GM23338 (cell line): ENCODE results near the gene CTBP2. TPM values are rescaled to one million over a fixed set of nuclear protein-coding genes. Genes with fewer than 3 reads are reported as not detected.
A peak's percentile ranks its signal among the peaks of the same experiment; 100 is the strongest.

ENCODE experiments used
- ATAC-seq: fragments of 200-7000 bp; cut with Tn5 transposase; 3 replicates; pipeline ENCODE4 v1.9.1; 2020
- DNase-seq: peaks from one replicate; pipeline ENCODE4 v3.0.0-alpha.2; 2015; ENCODE audit warnings: low spot score
- H2AFZ ChIP-seq: fragments of 200-600 bp; sonication (generic); 2 replicates; pipeline ENCODE4 v1.8.0; 2016; ENCODE audit warnings: antibody characterized with exemption, mild to moderate bottlenecking, moderate library complexity
- H3F3A ChIP-seq: fragments of 200-600 bp; sonication (generic); replicated peaks from 2 replicates; pipeline ENCODE4 v1.8.0; 2017; ENCODE audit warnings: antibody characterized with exemption, mixed run types, low read depth
- H3K27ac ChIP-seq: fragments of 200-600 bp; sonication (generic); 2 replicates; pipeline ENCODE4 v1.6.1; 2016; ENCODE audit warnings: low read depth
- H3K27me3 ChIP-seq: fragments of 200-600 bp; sonication (generic); 2 replicates; pipeline ENCODE4 v1.8.0; 2016; ENCODE audit warnings: mild to moderate bottlenecking, mixed run types, moderate library complexity; ENCODE audit not compliant: insufficient read depth
- H3K36me3 ChIP-seq: fragments of 200-600 bp; sonication (generic); 2 replicates; pipeline ENCODE4 v1.8.0; 2016; ENCODE audit warnings: mild to moderate bottlenecking; ENCODE audit not compliant: insufficient read depth
- H3K4me1 ChIP-seq: fragments of 200-600 bp; sonication (generic); 2 replicates; pipeline ENCODE4 v1.8.0; 2016; ENCODE audit warnings: mild to moderate bottlenecking, moderate library complexity; ENCODE audit not compliant: insufficient read depth
- H3K4me2 ChIP-seq: fragments of 200-600 bp; sonication (generic); 2 replicates; pipeline ENCODE4 v1.7.1; 2017; ENCODE audit warnings: mixed run types
- H3K4me3 ChIP-seq: fragments of 200-600 bp; sonication (generic); 2 replicates; pipeline ENCODE4 v1.6.1; 2016; ENCODE audit warnings: mixed run types
- H3K79me2 ChIP-seq: fragments of 200-600 bp; sonication (generic); replicated peaks from 2 replicates; pipeline ENCODE4 v1.8.0; 2017; ENCODE audit warnings: mild to moderate bottlenecking; ENCODE audit not compliant: insufficient read depth
- H3K9me2 ChIP-seq: fragments of 200-600 bp; sonication (generic); 2 replicates; pipeline ENCODE4 v1.8.0; 2017; ENCODE audit not compliant: insufficient read depth
- H4K20me1 ChIP-seq: fragments of 200-600 bp; sonication (generic); replicated peaks from 2 replicates; pipeline ENCODE4 v1.8.0; 2017; ENCODE audit warnings: mild to moderate bottlenecking; ENCODE audit not compliant: insufficient read depth
- H3K27ac Mint-ChIP-seq: 2 replicates; pipeline ENCODE4 v1.8.0; 2020; ENCODE audit warnings: inconsistent platforms, mild to moderate bottlenecking, moderate library complexity, mixed read lengths
- H3K27me3 Mint-ChIP-seq: 3 replicates; pipeline ENCODE4 v1.8.0; 2022; ENCODE audit warnings: low read depth, mild to moderate bottlenecking, moderate library complexity, mixed read lengths, inconsistent platforms; ENCODE audit not compliant: insufficient read depth, poor library complexity
- H3K36me3 Mint-ChIP-seq: 3 replicates; pipeline ENCODE4 v1.8.0; 2021; ENCODE audit warnings: low read depth, mild to moderate bottlenecking, inconsistent platforms, moderate library complexity, mixed read lengths
- H3K4me1 Mint-ChIP-seq: 3 replicates; pipeline ENCODE4 v1.8.0; 2020; ENCODE audit warnings: mild to moderate bottlenecking, inconsistent platforms, mixed read lengths
- H3K4me3 Mint-ChIP-seq: 3 replicates; pipeline ENCODE4 v1.8.0; 2021; ENCODE audit warnings: moderate library complexity, mild to moderate bottlenecking, inconsistent platforms, mixed read lengths
- H3K9me3 Mint-ChIP-seq: 3 replicates; pipeline ENCODE4 v1.8.0; 2020; ENCODE audit warnings: moderate library complexity, mild to moderate bottlenecking, inconsistent platforms, mixed read lengths
- CREB1 ChIP-seq: fragments of 250-450 bp; sonication (Bioruptor Pico); IDR thresholded peaks from 2 replicates; pipeline ENCODE4 v1.5.0; 2020; ENCODE audit warnings: low read depth, mild to moderate bottlenecking, moderate library complexity
- EZH2 ChIP-seq: fragments of 200-600 bp; sonication (generic); IDR thresholded peaks from one replicate; pipeline ENCODE4 v1.8.0; 2017; ENCODE audit warnings: antibody characterized with exemption, mild to moderate bottlenecking, low read depth; ENCODE audit not compliant: unreplicated experiment
- EZH2phosphoT487 ChIP-seq: fragments of 200-600 bp; sonication (generic); IDR thresholded peaks from one replicate; pipeline ENCODE4 v1.8.1; 2018; ENCODE audit warnings: antibody characterized with exemption; ENCODE audit not compliant: unreplicated experiment
- JUNB ChIP-seq: IDR thresholded peaks from one replicate; pipeline ENCODE4 v1.6.1; 2016; ENCODE audit warnings: antibody characterized with exemption; ENCODE audit not compliant: unreplicated experiment
- NANOG ChIP-seq: IDR thresholded peaks from 2 replicates; pipeline ENCODE4 v1.6.1; 2016; ENCODE audit warnings: antibody characterized with exemption, borderline replicate concordance
- POLR2AphosphoS5 ChIP-seq: IDR thresholded peaks from 2 replicates; pipeline ENCODE4 v1.6.1; 2016; ENCODE audit warnings: antibody characterized with exemption, low read depth
- STAT1 ChIP-seq: IDR thresholded peaks from one replicate; pipeline ENCODE4 v1.6.1; 2016; ENCODE audit warnings: antibody characterized with exemption; ENCODE audit not compliant: unreplicated experiment
- ZNF114 ChIP-seq: fragments of 250-450 bp; sonication (Bioruptor Pico); IDR thresholded peaks from 2 replicates; pipeline ENCODE4 v1.5.0; 2020; ENCODE audit warnings: mild to moderate bottlenecking, moderate library complexity
- ZNF331 ChIP-seq: fragments of 250-450 bp; sonication (Bioruptor Pico); IDR thresholded peaks from 2 replicates; pipeline ENCODE4 v1.5.0; 2020; ENCODE audit warnings: low read depth, mild to moderate bottlenecking, moderate library complexity
- polyA plus RNA-seq: library from polyadenylated mRNA; unstranded; fragments of >200 nt; fragmentation: Nextera tagmentation; extraction: Ambion mirVana; gene quantifications from 2 replicates; pipeline ENCODE4 v1.2.1, GENCODE V29; 2016
- total RNA-seq: library from RNA; depleted of rRNA; stranded (reverse); fragments of >200 nt; shearing (Covaris generic); gene quantifications from 2 replicates; pipeline ENCODE4 v1.2.3, GENCODE V29; 2014
- TF ChIP-seq, protein P1 (sequence below): fragments of 250-450 bp; sonication (Bioruptor Pico); IDR thresholded peaks from 2 replicates; pipeline ENCODE4 v1.5.0; 2020; ENCODE audit warnings: mild to moderate bottlenecking, moderate library complexity
- TF ChIP-seq, protein P2 (sequence below): IDR thresholded peaks from one replicate; pipeline ENCODE4 v1.6.1; 2018; ENCODE audit warnings: antibody characterized with exemption; ENCODE audit not compliant: unreplicated experiment
- TF ChIP-seq, protein P3 (sequence below): IDR thresholded peaks from 2 replicates; pipeline ENCODE4 v1.6.1; 2016; ENCODE audit warnings: antibody characterized with exemption
- TF ChIP-seq, protein P4 (sequence below), 2 experiments: fragments of 200-600 bp in 1 of 2; sonication (generic) in 1 of 2; conservative IDR thresholded peaks; 2 replicates each; pipeline versions ENCODE4 v1.5.1 to v1.6.1; 2016 to 2017; ENCODE audit warnings: antibody characterized with exemption in 2 of 2, low read depth in 2 of 2, mild to moderate bottlenecking in 2 of 2, moderate library complexity in 1 of 2

Gene CTBP2
- total and polyA plus RNA-seq, 2 experiments from 2014 or later, result 133 to 265 TPM

DNA sequence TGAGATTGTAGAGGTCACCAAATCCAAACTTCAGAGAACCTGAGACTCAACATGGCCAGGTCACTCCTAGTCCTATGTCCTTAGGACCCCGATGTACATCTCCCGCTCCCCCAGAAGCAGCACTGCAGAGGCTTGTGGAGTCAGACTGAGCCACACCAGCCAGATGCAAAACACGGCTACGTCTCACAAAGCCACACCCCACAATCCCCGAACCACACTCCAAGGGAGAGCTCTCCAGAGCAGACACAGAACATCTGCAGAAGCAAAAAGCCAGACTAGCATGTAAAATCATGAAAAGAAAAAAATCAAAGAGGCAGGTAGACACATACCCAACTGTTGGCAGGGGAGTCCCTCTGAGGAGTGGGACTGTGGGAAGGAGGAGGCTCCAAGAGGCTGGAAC, 104.9 kb downstream of the CTBP2 start:
- Mint-ChIP-seq H3K27ac (peak overlapping the region; percentile 59; the same call in 1 of the 2 replicates), H3K4me1 (peaks cover 88% of the 10 kb centered on the region), H3K36me3 (peaks cover 79% of the 10 kb centered on the region), H3K27me3 (peaks cover 28% of the 10 kb centered on the region), H3K9me3 (no peaks in the 10 kb centered on the region; the same call in 2 of the 3 replicates), H3K4me3 (no peak overlapping the region)
- Histone ChIP-seq H3K4me3 (no peak overlapping the region), H4K20me1 (peaks cover 98% of the 10 kb centered on the region), H3K27me3 (no peaks in the 10 kb centered on the region), H3K36me3 (no peaks in the 10 kb centered on the region), H2AFZ (no peak overlapping the region), H3K9me2 (no peaks in the 10 kb centered on the region), H3K27ac (0 out of 2 replicates have a peak overlapping the region, but pooled peaks have one; percentile 63), H3F3A (0 out of 2 replicates have a peak, but pooled peaks cover under 1% of the 10 kb centered on the region), H3K79me2 (peaks cover 100% of the 10 kb centered on the region), H3K4me2 (0 out of 2 replicates have a peak overlapping the region, but pooled peaks have one; percentile 43), H3K4me1 (peaks cover 64% of the 10 kb centered on the region)
- ATAC-seq, result no peak
- TF ChIP-seq EZH2phosphoT487 (no peak), EZH2 (no peak), CREB1 (CRISPR knock-in tag) (no peak), STAT1 (no peak), JUNB (no peak), POLR2AphosphoS5 (no peak), NANOG (no peak), ZNF114 (no peak), ZNF331 (CRISPR knock-in tag) (no peak)
- TF ChIP-seq, protein P1, sequence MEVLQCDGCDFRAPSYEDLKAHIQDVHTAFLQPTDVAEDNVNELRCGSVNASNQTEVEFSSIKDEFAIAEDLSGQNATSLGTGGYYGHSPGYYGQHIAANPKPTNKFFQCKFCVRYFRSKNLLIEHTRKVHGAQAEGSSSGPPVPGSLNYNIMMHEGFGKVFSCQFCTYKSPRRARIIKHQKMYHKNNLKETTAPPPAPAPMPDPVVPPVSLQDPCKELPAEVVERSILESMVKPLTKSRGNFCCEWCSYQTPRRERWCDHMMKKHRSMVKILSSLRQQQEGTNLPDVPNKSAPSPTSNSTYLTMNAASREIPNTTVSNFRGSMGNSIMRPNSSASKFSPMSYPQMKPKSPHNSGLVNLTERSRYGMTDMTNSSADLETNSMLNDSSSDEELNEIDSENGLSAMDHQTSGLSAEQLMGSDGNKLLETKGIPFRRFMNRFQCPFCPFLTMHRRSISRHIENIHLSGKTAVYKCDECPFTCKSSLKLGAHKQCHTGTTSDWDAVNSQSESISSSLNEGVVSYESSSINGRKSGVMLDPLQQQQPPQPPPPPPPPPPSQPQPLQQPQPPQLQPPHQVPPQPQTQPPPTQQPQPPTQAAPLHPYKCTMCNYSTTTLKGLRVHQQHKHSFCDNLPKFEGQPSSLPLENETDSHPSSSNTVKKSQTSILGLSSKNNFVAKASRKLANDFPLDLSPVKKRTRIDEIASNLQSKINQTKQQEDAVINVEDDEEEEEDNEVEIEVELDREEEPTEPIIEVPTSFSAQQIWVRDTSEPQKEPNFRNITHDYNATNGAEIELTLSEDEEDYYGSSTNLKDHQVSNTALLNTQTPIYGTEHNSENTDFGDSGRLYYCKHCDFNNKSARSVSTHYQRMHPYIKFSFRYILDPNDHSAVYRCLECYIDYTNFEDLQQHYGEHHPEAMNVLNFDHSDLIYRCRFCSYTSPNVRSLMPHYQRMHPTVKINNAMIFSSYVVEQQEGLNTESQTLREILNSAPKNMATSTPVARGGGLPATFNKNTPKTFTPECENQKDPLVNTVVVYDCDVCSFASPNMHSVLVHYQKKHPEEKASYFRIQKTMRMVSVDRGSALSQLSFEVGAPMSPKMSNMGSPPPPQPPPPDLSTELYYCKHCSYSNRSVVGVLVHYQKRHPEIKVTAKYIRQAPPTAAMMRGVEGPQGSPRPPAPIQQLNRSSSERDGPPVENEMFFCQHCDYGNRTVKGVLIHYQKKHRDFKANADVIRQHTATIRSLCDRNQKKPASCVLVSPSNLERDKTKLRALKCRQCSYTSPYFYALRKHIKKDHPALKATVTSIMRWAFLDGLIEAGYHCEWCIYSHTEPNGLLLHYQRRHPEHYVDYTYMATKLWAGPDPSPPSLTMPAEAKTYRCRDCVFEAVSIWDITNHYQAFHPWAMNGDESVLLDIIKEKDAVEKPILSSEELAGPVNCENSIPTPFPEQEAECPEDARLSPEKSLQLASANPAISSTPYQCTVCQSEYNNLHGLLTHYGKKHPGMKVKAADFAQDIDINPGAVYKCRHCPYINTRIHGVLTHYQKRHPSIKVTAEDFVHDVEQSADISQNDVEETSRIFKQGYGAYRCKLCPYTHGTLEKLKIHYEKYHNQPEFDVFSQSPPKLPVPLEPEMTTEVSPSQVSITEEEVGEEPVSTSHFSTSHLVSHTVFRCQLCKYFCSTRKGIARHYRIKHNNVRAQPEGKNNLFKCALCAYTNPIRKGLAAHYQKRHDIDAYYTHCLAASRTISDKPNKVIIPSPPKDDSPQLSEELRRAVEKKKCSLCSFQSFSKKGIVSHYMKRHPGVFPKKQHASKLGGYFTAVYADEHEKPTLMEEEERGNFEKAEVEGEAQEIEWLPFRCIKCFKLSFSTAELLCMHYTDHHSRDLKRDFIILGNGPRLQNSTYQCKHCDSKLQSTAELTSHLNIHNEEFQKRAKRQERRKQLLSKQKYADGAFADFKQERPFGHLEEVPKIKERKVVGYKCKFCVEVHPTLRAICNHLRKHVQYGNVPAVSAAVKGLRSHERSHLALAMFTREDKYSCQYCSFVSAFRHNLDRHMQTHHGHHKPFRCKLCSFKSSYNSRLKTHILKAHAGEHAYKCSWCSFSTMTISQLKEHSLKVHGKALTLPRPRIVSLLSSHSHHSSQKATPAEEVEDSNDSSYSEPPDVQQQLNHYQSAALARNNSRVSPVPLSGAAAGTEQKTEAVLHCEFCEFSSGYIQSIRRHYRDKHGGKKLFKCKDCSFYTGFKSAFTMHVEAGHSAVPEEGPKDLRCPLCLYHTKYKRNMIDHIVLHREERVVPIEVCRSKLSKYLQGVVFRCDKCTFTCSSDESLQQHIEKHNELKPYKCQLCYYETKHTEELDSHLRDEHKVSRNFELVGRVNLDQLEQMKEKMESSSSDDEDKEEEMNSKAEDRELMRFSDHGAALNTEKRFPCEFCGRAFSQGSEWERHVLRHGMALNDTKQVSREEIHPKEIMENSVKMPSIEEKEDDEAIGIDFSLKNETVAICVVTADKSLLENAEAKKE, result no peak
- TF ChIP-seq, protein P2, sequence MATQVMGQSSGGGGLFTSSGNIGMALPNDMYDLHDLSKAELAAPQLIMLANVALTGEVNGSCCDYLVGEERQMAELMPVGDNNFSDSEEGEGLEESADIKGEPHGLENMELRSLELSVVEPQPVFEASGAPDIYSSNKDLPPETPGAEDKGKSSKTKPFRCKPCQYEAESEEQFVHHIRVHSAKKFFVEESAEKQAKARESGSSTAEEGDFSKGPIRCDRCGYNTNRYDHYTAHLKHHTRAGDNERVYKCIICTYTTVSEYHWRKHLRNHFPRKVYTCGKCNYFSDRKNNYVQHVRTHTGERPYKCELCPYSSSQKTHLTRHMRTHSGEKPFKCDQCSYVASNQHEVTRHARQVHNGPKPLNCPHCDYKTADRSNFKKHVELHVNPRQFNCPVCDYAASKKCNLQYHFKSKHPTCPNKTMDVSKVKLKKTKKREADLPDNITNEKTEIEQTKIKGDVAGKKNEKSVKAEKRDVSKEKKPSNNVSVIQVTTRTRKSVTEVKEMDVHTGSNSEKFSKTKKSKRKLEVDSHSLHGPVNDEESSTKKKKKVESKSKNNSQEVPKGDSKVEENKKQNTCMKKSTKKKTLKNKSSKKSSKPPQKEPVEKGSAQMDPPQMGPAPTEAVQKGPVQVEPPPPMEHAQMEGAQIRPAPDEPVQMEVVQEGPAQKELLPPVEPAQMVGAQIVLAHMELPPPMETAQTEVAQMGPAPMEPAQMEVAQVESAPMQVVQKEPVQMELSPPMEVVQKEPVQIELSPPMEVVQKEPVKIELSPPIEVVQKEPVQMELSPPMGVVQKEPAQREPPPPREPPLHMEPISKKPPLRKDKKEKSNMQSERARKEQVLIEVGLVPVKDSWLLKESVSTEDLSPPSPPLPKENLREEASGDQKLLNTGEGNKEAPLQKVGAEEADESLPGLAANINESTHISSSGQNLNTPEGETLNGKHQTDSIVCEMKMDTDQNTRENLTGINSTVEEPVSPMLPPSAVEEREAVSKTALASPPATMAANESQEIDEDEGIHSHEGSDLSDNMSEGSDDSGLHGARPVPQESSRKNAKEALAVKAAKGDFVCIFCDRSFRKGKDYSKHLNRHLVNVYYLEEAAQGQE, result no peak
- TF ChIP-seq, protein P3, sequence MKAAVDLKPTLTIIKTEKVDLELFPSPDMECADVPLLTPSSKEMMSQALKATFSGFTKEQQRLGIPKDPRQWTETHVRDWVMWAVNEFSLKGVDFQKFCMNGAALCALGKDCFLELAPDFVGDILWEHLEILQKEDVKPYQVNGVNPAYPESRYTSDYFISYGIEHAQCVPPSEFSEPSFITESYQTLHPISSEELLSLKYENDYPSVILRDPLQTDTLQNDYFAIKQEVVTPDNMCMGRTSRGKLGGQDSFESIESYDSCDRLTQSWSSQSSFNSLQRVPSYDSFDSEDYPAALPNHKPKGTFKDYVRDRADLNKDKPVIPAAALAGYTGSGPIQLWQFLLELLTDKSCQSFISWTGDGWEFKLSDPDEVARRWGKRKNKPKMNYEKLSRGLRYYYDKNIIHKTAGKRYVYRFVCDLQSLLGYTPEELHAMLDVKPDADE, result no peak
- TF ChIP-seq, protein P4, sequence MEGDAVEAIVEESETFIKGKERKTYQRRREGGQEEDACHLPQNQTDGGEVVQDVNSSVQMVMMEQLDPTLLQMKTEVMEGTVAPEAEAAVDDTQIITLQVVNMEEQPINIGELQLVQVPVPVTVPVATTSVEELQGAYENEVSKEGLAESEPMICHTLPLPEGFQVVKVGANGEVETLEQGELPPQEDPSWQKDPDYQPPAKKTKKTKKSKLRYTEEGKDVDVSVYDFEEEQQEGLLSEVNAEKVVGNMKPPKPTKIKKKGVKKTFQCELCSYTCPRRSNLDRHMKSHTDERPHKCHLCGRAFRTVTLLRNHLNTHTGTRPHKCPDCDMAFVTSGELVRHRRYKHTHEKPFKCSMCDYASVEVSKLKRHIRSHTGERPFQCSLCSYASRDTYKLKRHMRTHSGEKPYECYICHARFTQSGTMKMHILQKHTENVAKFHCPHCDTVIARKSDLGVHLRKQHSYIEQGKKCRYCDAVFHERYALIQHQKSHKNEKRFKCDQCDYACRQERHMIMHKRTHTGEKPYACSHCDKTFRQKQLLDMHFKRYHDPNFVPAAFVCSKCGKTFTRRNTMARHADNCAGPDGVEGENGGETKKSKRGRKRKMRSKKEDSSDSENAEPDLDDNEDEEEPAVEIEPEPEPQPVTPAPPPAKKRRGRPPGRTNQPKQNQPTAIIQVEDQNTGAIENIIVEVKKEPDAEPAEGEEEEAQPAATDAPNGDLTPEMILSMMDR (conservative IDR thresholded peaks at IDR 0.05; ENCODE audit: low read depth in 2 of 2), result no peak
- DNase-seq, result no peak
